ENCODE results near the gene TRHDE.
A peak's percentile ranks its signal among the peaks of the same experiment; 100 is the strongest.

TRHDE gene

DNA sequence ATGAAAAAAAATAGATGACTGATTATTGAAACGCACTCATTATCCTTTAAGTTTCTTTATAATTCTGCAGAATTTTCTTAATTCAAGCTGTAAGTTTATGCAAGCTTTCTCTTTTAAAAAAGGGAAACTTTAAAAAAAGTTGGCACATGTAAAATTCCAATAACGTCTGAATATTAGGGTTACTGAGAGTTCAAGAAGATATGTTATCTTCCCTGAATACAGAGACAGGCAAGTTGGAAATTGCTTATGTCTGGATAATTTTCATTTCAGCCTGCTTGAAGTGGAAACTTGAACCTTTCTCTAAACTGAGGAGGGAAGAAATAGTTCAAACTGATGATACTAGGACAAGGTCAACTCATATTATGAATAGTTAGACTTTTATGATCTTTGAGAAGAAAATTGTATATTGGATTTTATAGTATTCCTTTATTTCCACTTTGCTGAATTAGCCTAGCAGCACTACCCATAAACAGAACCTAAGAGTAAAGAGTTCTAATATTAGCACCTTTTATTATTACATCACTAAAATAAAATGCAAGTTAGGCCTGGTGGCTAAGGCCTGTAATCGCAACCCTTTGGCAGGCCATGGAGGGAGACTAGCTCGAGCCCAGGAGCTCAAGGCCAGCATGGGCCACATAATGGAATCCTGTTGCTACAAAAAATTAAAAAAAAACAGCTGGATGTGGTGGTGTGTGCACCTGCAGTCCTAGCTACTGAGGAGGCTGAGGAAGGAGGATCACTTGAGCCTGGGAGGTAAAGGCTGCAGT, 288.0 kb downstream of the TRHDE start:
- no peak overlapping the region for H3K4me3 ChIP-seq (ENCODE audit: low read length)
- no peak for DNase-seq (ENCODE audit: low read depth)
- TF ChIP-seq, protein P1, sequence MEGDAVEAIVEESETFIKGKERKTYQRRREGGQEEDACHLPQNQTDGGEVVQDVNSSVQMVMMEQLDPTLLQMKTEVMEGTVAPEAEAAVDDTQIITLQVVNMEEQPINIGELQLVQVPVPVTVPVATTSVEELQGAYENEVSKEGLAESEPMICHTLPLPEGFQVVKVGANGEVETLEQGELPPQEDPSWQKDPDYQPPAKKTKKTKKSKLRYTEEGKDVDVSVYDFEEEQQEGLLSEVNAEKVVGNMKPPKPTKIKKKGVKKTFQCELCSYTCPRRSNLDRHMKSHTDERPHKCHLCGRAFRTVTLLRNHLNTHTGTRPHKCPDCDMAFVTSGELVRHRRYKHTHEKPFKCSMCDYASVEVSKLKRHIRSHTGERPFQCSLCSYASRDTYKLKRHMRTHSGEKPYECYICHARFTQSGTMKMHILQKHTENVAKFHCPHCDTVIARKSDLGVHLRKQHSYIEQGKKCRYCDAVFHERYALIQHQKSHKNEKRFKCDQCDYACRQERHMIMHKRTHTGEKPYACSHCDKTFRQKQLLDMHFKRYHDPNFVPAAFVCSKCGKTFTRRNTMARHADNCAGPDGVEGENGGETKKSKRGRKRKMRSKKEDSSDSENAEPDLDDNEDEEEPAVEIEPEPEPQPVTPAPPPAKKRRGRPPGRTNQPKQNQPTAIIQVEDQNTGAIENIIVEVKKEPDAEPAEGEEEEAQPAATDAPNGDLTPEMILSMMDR (conservative IDR thresholded peaks at IDR 0.05; ENCODE audit: low read depth, low read length) = peak; percentile 12

DNA sequence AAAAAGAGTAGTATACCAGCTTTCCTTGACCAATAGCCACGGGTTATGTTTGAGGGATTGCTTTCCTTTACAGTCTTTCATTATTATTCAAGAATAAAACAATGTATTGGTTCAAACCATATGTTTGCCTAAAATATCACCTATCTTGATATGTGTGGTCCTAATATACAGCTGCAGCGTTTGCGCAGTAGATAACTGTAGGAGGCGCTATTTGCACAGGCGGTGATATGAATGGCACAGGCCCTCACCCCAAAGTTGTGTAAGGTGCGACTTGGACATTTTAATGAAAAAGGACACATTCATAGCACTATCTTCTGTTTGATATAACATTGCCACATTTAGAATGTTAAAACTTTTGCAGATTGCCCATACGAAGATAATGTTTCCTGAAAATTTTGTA, 298.4 kb downstream of the TRHDE start:
- H3K4me3 ChIP-seq (ENCODE audit: low read length) = no peak overlapping the region
- TF ChIP-seq, protein P1 (conservative IDR thresholded peaks at IDR 0.05; ENCODE audit: low read depth, low read length) = peak; percentile 33
- no peak for DNase-seq (ENCODE audit: low read depth)

DNA sequence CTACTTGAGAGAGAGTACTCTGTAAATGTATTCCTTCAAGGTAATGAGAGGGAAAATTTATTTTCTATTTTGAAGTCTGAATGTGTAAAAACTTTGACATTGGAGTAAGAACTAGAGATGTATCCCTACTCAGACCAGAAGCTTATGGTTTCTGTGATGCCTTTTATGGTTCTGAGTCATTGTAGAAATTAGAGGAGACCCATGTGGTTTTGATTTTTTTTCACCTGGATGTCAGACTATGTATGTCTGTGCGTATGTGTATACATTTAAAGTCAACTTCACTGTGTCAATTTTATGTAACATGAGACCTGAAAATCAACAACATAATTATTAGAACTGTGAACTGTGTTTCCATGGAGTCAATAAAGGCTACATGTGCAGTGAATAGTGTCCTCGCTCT, 302.0 kb downstream of the TRHDE start:
- TF ChIP-seq, protein P1 (conservative IDR thresholded peaks at IDR 0.05; ENCODE audit: low read depth, low read length) = no peak
- no peak overlapping the region for H3K4me3 ChIP-seq (ENCODE audit: low read length)
- no peak for DNase-seq (ENCODE audit: low read depth)

DNA sequence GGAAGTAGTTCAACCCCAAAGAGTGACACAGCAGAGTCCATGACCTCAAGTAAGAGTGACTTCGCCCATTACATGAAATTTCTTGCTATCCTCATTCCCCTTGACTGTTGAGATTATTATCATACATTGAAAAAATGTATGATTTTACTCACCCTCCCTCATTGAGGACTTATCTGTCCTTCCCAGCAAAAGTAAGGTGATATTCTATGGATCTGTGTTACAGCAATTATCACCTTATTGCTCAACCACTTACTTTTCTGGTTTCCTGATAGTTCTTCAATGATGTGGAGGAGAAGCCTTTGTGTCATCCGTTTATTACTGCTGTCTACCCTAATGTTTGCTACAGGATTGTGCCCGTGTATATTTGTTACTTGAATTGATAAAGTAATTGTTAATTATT, 306.2 kb downstream of the TRHDE start:
- TF ChIP-seq, protein P1 (conservative IDR thresholded peaks at IDR 0.05; ENCODE audit: low read depth, low read length) = no peak
- H3K4me3 ChIP-seq (ENCODE audit: low read length) = no peak overlapping the region
- no peak for DNase-seq (ENCODE audit: low read depth)

DNA sequence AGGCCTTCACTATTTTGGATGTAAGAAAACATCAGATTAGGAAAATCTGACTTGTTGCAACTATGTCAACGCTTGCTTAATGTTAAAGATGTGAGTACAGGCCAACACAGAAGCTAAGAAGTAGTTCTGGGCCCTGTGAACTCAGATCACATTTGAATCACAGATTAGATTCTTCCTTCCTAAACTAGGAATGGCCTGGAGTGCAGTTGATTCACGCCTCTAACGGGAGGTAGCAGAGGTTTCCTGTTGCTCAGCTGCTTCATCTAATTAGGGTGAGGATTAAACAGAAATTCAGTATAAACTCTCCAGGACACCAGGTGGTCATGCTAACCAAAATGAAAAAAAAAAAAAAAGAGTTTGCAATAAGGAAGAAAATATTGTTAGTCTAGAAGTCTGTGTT, 314.3 kb downstream of the TRHDE start:
- TF ChIP-seq, protein P1 (conservative IDR thresholded peaks at IDR 0.05; ENCODE audit: low read depth, low read length) = no peak
- no peak for DNase-seq (ENCODE audit: low read depth)
- H3K4me3 ChIP-seq (ENCODE audit: low read length) = no peak overlapping the region

DNA sequence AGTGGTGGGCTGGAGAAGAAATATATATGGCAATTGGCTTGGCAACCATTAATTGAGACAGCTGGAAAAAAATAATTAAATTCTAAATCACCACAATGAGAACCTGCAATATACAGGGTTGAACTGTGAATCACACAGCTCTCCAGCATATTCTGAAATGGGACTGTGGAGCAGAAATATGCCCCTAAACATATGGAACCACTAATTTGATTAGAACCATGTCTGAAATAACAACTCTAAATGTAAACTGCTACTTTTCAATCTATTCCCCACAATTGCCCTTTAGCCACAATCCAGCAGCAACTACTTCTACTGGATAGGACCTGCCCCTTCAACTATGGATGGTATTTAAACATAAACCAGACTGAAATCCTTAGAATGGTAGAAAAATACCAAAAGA, 330.4 kb downstream of the TRHDE start:
- TF ChIP-seq, protein P1 (conservative IDR thresholded peaks at IDR 0.05; ENCODE audit: low read depth, low read length) = no peak
- no peak overlapping the region for H3K4me3 ChIP-seq (ENCODE audit: low read length)
- no peak for DNase-seq (ENCODE audit: low read depth)

DNA sequence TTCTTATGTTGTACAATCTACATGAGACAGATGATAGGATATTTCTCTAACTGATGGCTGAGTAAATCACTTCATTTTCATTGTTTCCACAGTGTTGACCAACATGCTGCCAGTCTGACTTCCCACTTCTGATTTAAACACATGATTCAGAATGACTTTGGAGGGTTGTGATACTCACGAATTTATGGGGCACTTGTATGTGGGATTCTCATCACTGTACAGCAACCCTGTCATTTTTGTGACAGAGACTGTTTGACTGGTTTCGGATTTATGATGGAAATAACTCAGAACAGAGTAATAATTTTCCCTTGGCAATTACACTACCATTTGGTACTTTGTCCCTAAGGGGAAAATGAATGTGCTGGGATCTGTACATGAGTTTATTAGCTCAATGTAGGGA, 333.8 kb downstream of the TRHDE start:
- H3K4me3 ChIP-seq (ENCODE audit: low read length) = no peak overlapping the region
- DNase-seq (ENCODE audit: low read depth) = no peak
- TF ChIP-seq, protein P1 (conservative IDR thresholded peaks at IDR 0.05; ENCODE audit: low read depth, low read length) = no peak

Measured in retinal pigment epithelial cell (primary cell).